ENCODE measurements around the gene HMCN1. TPM values are rescaled to one million over a fixed set of nuclear protein-coding genes. Genes with fewer than 3 reads are reported as not detected.
A peak's percentile ranks its signal among the peaks of the same experiment; 100 is the strongest.

The HMCN1 gene
- total and polyA plus RNA-seq, 2 experiments from 2014 or later, result 1.6 to 8.7 TPM

DNA sequence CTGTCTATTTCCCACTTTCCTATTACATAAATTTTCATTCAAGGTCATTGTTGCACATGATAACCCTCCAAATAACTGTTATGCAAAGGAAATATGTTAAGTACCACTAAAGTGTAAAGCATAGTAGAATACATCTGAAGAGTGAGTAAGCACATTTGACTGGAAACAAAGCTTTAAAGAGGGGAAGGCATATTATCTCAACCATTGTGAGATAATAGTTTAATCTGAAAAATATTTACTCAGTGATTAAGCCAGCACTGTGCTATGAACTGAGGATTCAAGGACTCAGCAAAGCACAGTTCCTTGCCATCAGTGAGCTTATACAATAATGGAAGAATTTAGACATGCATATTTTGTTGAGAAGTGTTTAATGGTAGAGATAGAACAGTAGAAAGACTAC, 127.4 kb downstream of the HMCN1 start:
- Histone ChIP-seq H3F3A (replicated peaks; ENCODE audit: low read depth) (no peaks in the 10 kb centered on the region), H3K4me3 (no peak overlapping the region), H3K27me3 (ENCODE audit: insufficient read depth) (no peaks in the 10 kb centered on the region), H3K4me2 (no peak overlapping the region), H3K27ac (ENCODE audit: low read depth) (no peak overlapping the region), H3K36me3 (ENCODE audit: insufficient read depth) (no peaks in the 10 kb centered on the region), H4K20me1 (replicated peaks; ENCODE audit: insufficient read depth) (no peaks in the 10 kb centered on the region), H3K4me1 (ENCODE audit: insufficient read depth) (peaks cover 19% of the 10 kb centered on the region), H3K9me2 (ENCODE audit: insufficient read depth) (no peaks in the 10 kb centered on the region), H3K79me2 (replicated peaks; ENCODE audit: insufficient read depth) (no peaks in the 10 kb centered on the region), H2AFZ (no peak overlapping the region)
- ATAC-seq (no peak), DNase-seq (ENCODE audit: low spot score) (no peak)
- no peaks in the 10 kb centered on the region for H3K9me3 Mint-ChIP-seq
- H3K27ac Mint-ChIP-seq, result peak overlapping the region; percentile 76
- TF ChIP-seq EZH2 (IDR thresholded peaks at IDR 0.05; ENCODE audit: low read depth, unreplicated experiment) (no peak), NANOG (IDR thresholded peaks at IDR 0.05; ENCODE audit: borderline replicate concordance) (no peak), ZNF331 (CRISPR knock-in tag; IDR thresholded peaks at IDR 0.05; ENCODE audit: low read depth) (no peak), STAT1 (IDR thresholded peaks at IDR 0.05; ENCODE audit: unreplicated experiment) (no peak), CREB1 (CRISPR knock-in tag; IDR thresholded peaks at IDR 0.05; ENCODE audit: low read depth) (no peak), JUNB (IDR thresholded peaks at IDR 0.05; ENCODE audit: unreplicated experiment) (no peak), POLR2AphosphoS5 (IDR thresholded peaks at IDR 0.05; ENCODE audit: low read depth) (no peak)
- TF ChIP-seq, protein P1, sequence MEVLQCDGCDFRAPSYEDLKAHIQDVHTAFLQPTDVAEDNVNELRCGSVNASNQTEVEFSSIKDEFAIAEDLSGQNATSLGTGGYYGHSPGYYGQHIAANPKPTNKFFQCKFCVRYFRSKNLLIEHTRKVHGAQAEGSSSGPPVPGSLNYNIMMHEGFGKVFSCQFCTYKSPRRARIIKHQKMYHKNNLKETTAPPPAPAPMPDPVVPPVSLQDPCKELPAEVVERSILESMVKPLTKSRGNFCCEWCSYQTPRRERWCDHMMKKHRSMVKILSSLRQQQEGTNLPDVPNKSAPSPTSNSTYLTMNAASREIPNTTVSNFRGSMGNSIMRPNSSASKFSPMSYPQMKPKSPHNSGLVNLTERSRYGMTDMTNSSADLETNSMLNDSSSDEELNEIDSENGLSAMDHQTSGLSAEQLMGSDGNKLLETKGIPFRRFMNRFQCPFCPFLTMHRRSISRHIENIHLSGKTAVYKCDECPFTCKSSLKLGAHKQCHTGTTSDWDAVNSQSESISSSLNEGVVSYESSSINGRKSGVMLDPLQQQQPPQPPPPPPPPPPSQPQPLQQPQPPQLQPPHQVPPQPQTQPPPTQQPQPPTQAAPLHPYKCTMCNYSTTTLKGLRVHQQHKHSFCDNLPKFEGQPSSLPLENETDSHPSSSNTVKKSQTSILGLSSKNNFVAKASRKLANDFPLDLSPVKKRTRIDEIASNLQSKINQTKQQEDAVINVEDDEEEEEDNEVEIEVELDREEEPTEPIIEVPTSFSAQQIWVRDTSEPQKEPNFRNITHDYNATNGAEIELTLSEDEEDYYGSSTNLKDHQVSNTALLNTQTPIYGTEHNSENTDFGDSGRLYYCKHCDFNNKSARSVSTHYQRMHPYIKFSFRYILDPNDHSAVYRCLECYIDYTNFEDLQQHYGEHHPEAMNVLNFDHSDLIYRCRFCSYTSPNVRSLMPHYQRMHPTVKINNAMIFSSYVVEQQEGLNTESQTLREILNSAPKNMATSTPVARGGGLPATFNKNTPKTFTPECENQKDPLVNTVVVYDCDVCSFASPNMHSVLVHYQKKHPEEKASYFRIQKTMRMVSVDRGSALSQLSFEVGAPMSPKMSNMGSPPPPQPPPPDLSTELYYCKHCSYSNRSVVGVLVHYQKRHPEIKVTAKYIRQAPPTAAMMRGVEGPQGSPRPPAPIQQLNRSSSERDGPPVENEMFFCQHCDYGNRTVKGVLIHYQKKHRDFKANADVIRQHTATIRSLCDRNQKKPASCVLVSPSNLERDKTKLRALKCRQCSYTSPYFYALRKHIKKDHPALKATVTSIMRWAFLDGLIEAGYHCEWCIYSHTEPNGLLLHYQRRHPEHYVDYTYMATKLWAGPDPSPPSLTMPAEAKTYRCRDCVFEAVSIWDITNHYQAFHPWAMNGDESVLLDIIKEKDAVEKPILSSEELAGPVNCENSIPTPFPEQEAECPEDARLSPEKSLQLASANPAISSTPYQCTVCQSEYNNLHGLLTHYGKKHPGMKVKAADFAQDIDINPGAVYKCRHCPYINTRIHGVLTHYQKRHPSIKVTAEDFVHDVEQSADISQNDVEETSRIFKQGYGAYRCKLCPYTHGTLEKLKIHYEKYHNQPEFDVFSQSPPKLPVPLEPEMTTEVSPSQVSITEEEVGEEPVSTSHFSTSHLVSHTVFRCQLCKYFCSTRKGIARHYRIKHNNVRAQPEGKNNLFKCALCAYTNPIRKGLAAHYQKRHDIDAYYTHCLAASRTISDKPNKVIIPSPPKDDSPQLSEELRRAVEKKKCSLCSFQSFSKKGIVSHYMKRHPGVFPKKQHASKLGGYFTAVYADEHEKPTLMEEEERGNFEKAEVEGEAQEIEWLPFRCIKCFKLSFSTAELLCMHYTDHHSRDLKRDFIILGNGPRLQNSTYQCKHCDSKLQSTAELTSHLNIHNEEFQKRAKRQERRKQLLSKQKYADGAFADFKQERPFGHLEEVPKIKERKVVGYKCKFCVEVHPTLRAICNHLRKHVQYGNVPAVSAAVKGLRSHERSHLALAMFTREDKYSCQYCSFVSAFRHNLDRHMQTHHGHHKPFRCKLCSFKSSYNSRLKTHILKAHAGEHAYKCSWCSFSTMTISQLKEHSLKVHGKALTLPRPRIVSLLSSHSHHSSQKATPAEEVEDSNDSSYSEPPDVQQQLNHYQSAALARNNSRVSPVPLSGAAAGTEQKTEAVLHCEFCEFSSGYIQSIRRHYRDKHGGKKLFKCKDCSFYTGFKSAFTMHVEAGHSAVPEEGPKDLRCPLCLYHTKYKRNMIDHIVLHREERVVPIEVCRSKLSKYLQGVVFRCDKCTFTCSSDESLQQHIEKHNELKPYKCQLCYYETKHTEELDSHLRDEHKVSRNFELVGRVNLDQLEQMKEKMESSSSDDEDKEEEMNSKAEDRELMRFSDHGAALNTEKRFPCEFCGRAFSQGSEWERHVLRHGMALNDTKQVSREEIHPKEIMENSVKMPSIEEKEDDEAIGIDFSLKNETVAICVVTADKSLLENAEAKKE (CRISPR knock-in tag; IDR thresholded peaks at IDR 0.05), result no peak
- TF ChIP-seq, protein P2, sequence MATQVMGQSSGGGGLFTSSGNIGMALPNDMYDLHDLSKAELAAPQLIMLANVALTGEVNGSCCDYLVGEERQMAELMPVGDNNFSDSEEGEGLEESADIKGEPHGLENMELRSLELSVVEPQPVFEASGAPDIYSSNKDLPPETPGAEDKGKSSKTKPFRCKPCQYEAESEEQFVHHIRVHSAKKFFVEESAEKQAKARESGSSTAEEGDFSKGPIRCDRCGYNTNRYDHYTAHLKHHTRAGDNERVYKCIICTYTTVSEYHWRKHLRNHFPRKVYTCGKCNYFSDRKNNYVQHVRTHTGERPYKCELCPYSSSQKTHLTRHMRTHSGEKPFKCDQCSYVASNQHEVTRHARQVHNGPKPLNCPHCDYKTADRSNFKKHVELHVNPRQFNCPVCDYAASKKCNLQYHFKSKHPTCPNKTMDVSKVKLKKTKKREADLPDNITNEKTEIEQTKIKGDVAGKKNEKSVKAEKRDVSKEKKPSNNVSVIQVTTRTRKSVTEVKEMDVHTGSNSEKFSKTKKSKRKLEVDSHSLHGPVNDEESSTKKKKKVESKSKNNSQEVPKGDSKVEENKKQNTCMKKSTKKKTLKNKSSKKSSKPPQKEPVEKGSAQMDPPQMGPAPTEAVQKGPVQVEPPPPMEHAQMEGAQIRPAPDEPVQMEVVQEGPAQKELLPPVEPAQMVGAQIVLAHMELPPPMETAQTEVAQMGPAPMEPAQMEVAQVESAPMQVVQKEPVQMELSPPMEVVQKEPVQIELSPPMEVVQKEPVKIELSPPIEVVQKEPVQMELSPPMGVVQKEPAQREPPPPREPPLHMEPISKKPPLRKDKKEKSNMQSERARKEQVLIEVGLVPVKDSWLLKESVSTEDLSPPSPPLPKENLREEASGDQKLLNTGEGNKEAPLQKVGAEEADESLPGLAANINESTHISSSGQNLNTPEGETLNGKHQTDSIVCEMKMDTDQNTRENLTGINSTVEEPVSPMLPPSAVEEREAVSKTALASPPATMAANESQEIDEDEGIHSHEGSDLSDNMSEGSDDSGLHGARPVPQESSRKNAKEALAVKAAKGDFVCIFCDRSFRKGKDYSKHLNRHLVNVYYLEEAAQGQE (IDR thresholded peaks at IDR 0.05; ENCODE audit: unreplicated experiment), result no peak
- TF ChIP-seq, protein P3, sequence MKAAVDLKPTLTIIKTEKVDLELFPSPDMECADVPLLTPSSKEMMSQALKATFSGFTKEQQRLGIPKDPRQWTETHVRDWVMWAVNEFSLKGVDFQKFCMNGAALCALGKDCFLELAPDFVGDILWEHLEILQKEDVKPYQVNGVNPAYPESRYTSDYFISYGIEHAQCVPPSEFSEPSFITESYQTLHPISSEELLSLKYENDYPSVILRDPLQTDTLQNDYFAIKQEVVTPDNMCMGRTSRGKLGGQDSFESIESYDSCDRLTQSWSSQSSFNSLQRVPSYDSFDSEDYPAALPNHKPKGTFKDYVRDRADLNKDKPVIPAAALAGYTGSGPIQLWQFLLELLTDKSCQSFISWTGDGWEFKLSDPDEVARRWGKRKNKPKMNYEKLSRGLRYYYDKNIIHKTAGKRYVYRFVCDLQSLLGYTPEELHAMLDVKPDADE (IDR thresholded peaks at IDR 0.05), result no peak
- TF ChIP-seq, protein P4, sequence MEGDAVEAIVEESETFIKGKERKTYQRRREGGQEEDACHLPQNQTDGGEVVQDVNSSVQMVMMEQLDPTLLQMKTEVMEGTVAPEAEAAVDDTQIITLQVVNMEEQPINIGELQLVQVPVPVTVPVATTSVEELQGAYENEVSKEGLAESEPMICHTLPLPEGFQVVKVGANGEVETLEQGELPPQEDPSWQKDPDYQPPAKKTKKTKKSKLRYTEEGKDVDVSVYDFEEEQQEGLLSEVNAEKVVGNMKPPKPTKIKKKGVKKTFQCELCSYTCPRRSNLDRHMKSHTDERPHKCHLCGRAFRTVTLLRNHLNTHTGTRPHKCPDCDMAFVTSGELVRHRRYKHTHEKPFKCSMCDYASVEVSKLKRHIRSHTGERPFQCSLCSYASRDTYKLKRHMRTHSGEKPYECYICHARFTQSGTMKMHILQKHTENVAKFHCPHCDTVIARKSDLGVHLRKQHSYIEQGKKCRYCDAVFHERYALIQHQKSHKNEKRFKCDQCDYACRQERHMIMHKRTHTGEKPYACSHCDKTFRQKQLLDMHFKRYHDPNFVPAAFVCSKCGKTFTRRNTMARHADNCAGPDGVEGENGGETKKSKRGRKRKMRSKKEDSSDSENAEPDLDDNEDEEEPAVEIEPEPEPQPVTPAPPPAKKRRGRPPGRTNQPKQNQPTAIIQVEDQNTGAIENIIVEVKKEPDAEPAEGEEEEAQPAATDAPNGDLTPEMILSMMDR (conservative IDR thresholded peaks at IDR 0.05; ENCODE audit: low read depth in 2 of 2), result no peak
- H3K36me3 Mint-ChIP-seq (ENCODE audit: low read depth), result peaks cover 4% of the 10 kb centered on the region; the same call in 1 of the 3 replicates
- H3K4me1 Mint-ChIP-seq, result peaks cover 21% of the 10 kb centered on the region
- H3K27me3 Mint-ChIP-seq (ENCODE audit: insufficient read depth, low read depth, poor library complexity), result no peaks in the 10 kb centered on the region
- no peak overlapping the region for H3K4me3 Mint-ChIP-seq
